GM12891 (cell line): ENCODE data around the gene TDRD15.
"Not testable (repeated sequence)": the region's sequence is repeated elsewhere in the genome, so short reads cannot be mapped to it uniquely, and the experiment has no call there.

ENCODE experiments used
- PAX5 ChIP-seq: IDR thresholded peaks from 2 replicates; pipeline ENCODE4 v1.6.1; 2011; ENCODE audit warnings: low read length, moderate library complexity, mild to moderate bottlenecking; ENCODE audit not compliant: insufficient read depth, severe bottlenecking
- POLR2A ChIP-seq: IDR thresholded peaks from 2 replicates; pipeline ENCODE4 v1.6.1; 2011; ENCODE audit warnings: low read depth, low read length, control low read depth
- POLR2AphosphoS5 ChIP-seq: IDR thresholded peaks from 2 replicates; pipeline ENCODE4 v1.6.1; 2011; ENCODE audit warnings: low read depth, low read length, control low read depth
- POU2F2 ChIP-seq: IDR thresholded peaks from 2 replicates; pipeline ENCODE4 v1.6.1; 2011; ENCODE audit warnings: low read depth, mild to moderate bottlenecking, control low read depth, low read length, moderate library complexity
- SPI1 ChIP-seq: IDR thresholded peaks from 2 replicates; pipeline ENCODE4 v1.6.1; 2011; ENCODE audit warnings: low read depth, low read length, control low read depth
- TAF1 ChIP-seq: IDR thresholded peaks from 2 replicates; pipeline ENCODE4 v1.6.1; 2011; ENCODE audit warnings: low read depth, low read length, control low read depth

GRCh38 chr2:21151234-21151633, 27.5 kb downstream of the TDRD15 start:
- TF ChIP-seq POLR2A, POLR2AphosphoS5, TAF1, SPI1, PAX5, POU2F2: not testable (repeated sequence)
